Kidney capillary endothelial cell (primary cell): ENCODE measurements around the gene FMN1.

Experiments used
- DNase-seq: peaks from one replicate; pipeline ENCODE4 v3.0.0-alpha.2; 2018; ENCODE audit warnings: low spot score

FMN1 gene

DNA sequence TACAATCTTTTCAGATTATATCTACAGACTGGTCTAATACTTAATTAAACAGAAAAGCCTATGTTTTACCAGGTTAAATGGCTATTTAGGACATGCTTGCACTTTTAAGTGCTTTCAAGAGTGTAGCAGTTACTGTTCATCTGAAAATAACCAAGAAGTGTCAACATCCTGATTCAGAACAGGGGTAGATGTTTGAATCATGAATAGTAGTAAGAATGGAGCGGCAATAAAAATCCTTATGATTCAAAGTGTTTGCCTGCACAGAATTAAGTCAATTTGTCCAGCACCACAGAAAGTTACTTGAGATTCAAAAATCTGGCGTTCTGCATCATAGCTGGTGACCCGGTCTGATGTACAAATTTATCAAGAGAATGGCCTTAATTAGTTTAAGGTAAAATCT lies 428.4 kb downstream of the FMN1 start:
- no peak for DNase-seq

DNA sequence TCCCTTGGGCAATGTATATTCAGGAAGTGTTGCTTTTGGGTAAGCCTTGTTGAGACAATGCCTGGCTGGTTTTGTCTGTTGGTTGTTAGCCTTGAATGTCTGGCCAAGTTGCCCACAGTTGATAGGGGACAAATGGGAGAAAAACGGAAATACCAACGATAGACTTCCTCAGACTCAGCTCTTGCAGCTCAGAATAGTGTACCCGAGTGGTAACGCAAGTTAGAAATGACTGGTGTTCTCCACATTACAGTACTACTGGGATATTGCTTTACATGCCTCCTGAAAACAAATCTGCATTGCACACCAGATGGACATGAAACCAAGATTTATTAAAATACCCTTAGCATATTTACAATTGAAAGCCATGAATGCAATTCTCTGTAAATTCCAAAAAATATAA lies 429.3 kb downstream of the FMN1 start:
- DNase-seq: no peak

GRCh38 chr15:32763295-32763694 lies 431.2 kb downstream of the FMN1 start:
- DNase-seq: no peak

DNA sequence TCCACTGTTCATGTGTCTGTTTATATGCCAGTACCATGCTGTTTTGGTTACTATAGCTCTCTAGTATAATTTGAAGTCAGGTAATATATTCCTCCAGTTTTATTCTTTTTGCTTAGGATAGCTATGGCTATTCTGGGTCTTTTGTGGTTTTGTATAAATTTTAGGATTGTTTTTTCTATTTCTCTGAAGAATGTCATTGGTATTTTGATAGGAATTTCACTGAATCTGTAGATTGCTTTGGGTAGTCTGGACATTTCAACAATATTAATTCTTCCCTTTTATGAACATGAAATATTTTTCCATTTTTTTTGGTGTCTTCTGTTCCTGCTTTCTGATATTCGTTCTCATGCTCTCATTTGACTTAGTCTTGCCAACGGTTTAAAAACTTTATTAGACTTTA lies 437.1 kb downstream of the FMN1 start:
- DNase-seq: no peak

GRCh38 chr15:32750979-32751378 lies 443.5 kb downstream of the FMN1 start:
- no peak for DNase-seq

- DNase-seq: no peak
Observed at GRCh38 chr15:32747921-32748342, 446.6 kb downstream of the FMN1 start.

- no peak for DNase-seq
Observed at GRCh38 chr15:32746116-32746857, 448.2 kb downstream of the FMN1 start.

DNA sequence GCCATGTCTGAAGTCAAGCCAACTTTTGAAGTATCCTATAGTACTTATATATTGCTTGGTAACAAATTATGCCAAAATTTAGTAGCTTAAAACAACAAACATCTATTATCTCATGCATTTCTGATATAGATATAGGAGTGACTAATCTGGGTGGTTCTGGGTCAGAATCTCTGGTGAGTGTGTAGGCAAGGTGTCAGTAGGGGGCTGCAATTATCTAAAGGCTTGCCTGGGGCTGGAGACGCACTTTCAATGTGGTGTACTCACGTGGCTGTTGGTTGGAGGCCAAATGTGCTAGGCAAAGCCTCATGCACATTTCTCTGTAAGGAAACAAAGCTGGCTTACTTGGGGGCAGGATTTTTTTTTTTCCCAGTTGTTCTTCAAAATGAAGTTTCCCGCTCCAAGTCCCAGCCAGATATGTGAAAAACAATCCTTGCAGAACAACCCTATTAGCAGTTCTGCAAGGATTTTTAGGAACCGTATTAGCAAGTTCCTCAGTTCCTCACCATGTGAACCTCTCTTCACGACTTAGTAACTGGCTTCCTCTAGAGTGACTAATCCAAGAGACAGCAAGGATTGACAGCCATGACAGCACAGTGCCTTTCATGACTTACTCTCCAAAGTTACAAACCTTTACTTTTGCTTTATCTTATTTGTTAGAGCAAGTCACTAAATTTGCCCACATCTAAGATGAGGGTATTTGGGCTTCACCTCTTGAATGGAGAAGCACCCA lies 450.9 kb downstream of the FMN1 start:
- no peak for DNase-seq

DNA sequence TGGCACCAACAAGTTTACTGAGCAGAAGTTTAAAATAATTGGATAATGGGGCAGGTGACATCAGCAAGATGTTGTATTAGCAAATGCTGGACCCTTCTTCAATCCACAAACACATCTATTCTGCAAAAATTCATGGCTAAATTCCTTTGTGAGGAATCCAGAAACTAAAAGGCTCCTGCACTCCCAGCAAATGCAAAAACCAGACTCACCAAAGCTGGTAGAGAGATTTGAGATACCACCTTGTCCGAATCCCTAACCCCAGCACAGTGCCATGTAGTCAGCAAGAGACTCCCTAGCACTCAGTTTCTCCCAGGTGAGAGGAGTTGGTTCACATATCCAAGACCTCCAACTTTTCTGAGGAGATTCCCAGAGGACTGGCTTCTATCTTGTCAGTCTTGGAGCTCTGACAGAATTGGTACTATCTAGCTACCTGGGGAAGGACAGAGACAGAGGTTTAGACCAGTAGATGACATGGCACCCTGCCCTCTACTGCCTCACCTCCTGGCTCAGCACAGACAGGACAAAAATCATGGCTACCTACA lies 454.9 kb downstream of the FMN1 start:
- DNase-seq: no peak

- DNase-seq: no peak
Observed at GRCh38 chr15:32738666-32739065, 455.8 kb downstream of the FMN1 start.

DNA sequence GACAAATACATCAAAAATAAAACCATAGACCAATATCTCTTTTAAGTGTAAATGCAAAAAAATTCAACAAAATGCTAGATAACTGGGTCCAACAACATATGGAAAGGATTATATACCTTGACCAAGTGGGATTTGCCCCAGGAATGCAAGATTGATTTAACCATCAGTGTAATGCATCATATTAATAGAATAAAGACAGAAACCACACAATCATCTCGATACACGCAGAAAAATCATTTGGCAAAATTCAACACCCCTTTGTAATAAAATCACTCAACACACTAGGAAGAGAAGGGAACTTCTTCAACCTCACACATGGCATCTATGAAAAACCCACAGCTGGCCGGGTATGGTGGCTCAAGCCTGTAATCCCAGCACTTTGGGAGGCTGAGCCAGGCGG lies 457.2 kb downstream of the FMN1 start:
- DNase-seq: no peak

DNA sequence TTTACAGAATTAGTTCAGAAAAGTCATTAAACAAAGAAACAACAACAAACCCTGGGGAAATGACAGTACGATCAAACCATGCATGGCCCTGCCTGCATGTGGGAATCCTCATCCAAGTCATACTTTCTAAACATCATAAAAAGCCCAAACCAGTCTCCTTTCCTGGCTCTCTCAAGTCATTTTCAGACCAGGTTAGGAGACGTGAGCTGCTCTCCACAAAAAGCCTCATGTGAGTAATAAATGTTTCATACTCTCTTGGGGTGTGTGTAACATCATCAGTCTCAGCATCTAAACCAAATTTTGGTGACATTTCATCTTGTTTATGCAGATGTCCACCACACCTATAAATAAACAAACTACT lies 457.8 kb downstream of the FMN1 start:
- no peak for DNase-seq

GRCh38 chr15:32735989-32736700 lies 458.4 kb downstream of the FMN1 start:
- DNase-seq: no peak

DNA sequence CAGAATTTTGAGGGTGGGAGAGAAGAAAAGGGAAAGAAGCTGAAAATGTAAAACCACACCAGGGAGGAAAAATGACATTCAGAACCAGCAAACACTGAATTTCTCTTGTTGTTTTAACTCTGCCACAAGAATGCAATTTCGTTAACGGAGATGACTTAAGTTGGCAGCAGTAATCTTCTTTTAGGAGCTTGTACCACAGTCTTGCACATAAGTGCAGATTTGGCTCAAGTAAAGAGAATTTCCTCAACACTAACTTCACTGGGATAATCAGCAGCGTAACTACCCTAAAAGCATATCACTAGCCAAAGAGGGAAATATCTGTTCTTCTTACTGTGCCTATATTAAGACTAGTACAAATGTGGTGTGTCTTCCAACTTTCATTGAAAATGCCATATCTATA lies 461.2 kb downstream of the FMN1 start:
- no peak for DNase-seq

DNA sequence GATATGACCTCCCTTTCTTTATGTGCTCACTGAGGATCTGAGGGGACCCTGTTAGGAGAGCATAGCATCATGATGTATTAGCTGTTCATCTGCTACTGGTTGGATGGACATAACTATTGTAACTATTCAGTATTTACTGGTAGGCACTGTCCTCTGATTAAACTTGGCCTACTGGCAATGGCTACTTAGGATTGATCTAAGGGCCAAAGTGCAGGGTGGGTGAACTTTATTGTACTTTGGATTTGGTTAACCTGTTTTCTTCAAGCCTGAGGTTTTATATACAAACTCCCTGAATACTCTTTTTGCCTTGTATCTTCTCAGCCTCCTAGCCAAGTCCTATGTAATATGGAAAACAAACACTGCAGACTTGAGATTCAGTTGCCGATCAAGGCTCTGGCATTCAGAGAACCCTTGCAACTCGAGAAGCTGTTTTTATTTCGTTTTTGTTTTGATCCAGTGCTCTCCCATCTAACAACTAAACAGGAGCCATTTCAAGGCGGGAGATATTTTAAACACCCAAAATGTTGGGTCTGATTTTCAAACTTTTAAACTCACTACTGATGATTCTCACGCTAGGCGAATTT lies 461.8 kb downstream of the FMN1 start:
- DNase-seq: no peak

- no peak for DNase-seq
Observed at GRCh38 chr15:32730677-32731654, 463.5 kb downstream of the FMN1 start.

DNA sequence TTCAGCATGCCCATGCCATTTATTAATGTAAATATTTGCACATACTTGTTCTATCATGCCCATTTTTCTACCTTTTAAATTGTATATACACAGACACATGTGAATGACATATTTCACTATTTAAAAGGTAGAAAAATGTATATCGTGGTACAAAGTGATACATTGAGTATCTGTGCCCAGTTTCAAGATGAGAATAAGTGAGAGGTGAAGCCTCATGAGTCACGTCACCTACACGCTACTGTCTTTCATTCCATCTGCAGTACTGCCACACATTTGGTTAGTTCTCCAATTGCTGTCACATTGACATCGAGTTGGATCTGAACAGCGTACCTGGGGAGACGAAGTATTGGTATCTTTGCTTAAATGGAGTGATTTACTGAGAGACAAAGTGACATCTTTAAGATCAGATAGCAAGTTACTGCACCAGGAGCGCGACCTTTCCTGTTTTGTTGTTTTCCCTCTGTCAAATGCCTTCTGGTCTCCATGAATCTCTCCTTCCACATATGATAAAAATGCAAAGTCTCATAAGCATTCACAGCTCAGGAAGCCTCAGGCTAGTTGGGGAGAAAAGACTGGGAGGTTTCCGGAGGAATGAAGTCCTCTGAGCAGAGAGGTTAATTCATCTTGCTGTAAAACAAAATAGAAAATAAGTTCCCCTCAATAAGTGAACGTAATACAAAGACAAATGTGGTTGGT lies 464.7 kb downstream of the FMN1 start:
- DNase-seq: no peak

DNA sequence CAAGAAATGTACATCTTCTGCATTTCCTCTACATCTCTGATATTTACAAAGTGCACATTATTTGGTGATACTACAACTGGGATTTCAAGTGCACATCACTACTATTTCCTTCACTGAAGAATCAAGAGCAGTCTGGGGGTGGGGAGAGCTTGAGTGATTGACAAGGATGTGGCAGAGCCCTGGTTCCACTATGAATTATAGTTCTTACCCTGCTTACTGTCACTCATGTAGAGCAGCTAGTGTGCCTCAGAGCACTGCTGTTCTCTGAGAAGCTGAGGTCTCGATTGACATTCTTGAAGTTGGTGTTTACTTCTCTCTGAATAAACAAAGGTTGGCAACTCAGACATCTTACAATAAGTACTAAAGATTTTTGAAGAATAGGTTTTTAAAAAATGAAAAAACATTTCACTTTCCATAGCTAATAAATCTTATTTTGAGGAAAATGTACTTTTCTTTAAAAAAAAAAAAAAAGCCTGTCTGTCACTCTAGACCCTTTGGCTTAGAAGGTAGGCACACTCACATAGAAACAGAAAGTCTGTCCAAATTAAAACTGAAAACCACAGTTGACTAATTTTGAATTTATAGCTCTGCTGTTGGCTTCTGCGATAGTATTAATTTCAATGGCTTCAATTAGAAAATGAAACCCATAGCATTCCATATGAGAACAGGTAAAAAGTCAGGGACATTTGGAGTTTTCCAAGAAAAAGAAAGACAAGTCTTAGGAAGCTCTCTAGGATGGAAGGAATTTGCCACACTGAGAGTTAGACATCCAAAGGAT lies 471.2 kb downstream of the FMN1 start:
- DNase-seq: no peak

DNA sequence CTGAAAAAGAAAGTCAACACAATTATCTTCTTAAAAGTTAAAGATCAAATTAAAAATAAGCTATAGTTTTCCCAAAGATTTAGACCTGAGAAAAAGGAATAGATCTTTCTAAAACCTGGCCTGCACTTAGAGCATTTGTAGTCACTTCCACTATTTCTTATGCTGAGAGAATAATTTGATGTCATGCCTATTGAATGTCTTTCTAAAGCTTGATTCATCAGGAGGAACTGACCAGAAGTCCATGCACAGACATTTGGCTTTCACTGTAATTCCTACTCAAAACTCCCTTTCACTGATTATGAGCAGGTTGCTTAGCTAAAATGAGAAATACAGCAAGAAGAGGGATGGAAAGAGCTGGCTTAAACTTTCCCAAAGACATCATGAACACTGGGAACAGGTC lies 472.4 kb downstream of the FMN1 start:
- DNase-seq: no peak

GRCh38 chr15:32721596-32721995 lies 472.9 kb downstream of the FMN1 start:
- no peak for DNase-seq
